Neural progenitor cell (in vitro differentiated cells): Measurements from ENCODE around the gene LEMD2. TPM values are rescaled to one million over a fixed set of nuclear protein-coding genes. Genes with fewer than 3 reads are reported as not detected.
A peak's percentile ranks its signal among the peaks of the same experiment; 100 is the strongest.

Source experiments
- DNase-seq: peaks from one replicate; pipeline ENCODE4 v3.0.0-alpha.2; 2016; ENCODE audit warnings: low spot score
- H2AFZ ChIP-seq: fragments of 200-600 bp; sonication (generic); replicated peaks from 2 replicates; pipeline ENCODE4 v1.6.1; 2016; ENCODE audit warnings: antibody characterized with exemption
- H3F3A ChIP-seq: fragments of 200-600 bp; sonication (generic); 2 replicates; pipeline ENCODE4 v1.6.1; 2016; ENCODE audit warnings: antibody characterized with exemption, low read depth
- H3K27ac ChIP-seq: fragments of 200-600 bp; sonication (generic); 2 replicates; pipeline ENCODE4 v1.5.1; 2016; ENCODE audit warnings: mild to moderate bottlenecking
- H3K27me3 ChIP-seq: fragments of 200-600 bp; sonication (generic); 2 replicates; pipeline ENCODE4 v1.6.1; 2016; ENCODE audit warnings: mild to moderate bottlenecking, moderate library complexity
- H3K36me3 ChIP-seq: fragments of 200-600 bp; sonication (generic); 2 replicates; pipeline ENCODE4 v1.5.1; 2016
- H3K4me1 ChIP-seq: fragments of 200-600 bp; sonication (generic); 2 replicates; pipeline ENCODE4 v1.6.1; 2016; ENCODE audit warnings: mixed run types
- H3K4me2 ChIP-seq: fragments of 200-600 bp; sonication (generic); 2 replicates; pipeline ENCODE4 v1.6.1; 2016
- H3K4me3 ChIP-seq: fragments of 200-600 bp; sonication (generic); 2 replicates; pipeline ENCODE4 v1.5.1; 2016
- H3K79me2 ChIP-seq: fragments of 200-600 bp; sonication (generic); 2 replicates; pipeline ENCODE4 v1.6.1; 2016; ENCODE audit warnings: low read depth
- H3K9ac ChIP-seq: fragments of 200-600 bp; sonication (generic); 2 replicates; pipeline ENCODE4 v1.6.1; 2016
- H3K9me3 ChIP-seq: fragments of 200-600 bp; sonication (generic); 2 replicates; pipeline ENCODE4 v1.5.1; 2016; ENCODE audit warnings: low read depth
- H4K20me1 ChIP-seq: fragments of 200-600 bp; sonication (generic); 2 replicates; pipeline ENCODE4 v1.6.1; 2016; ENCODE audit warnings: low read depth
- H3K27ac Mint-ChIP-seq: 3 replicates; pipeline ENCODE4 v1.8.0; 2021; ENCODE audit warnings: mixed read lengths
- H3K27me3 Mint-ChIP-seq: 2 replicates; pipeline ENCODE4 v1.8.0; 2022; ENCODE audit warnings: low read depth, mild to moderate bottlenecking, inconsistent platforms, moderate library complexity, mixed read lengths; ENCODE audit not compliant: insufficient read depth
- H3K36me3 Mint-ChIP-seq: 3 replicates; pipeline ENCODE4 v1.8.0; 2021; ENCODE audit warnings: mixed read lengths
- H3K4me1 Mint-ChIP-seq: 3 replicates; pipeline ENCODE4 v1.8.0; 2021; ENCODE audit warnings: mixed read lengths
- H3K4me3 Mint-ChIP-seq: 3 replicates; pipeline ENCODE4 v1.8.0; 2021; ENCODE audit warnings: mild to moderate bottlenecking, moderate library complexity, mixed read lengths
- H3K9me3 Mint-ChIP-seq: 3 replicates; pipeline ENCODE4 v1.8.0; 2020; ENCODE audit warnings: mixed read lengths
- CTCF ChIP-seq: fragments of 200-600 bp; sonication (generic); IDR thresholded peaks from 2 replicates; pipeline ENCODE4 v1.5.1; 2017; ENCODE audit warnings: antibody characterized with exemption, mild to moderate bottlenecking
- EZH2 ChIP-seq: fragments of 200-600 bp; sonication (generic); IDR thresholded peaks from 2 replicates; pipeline ENCODE4 v1.6.1; 2017; ENCODE audit warnings: antibody characterized with exemption, mild to moderate bottlenecking, moderate library complexity
- EZH2phosphoT487 ChIP-seq: fragments of 200-600 bp; sonication (generic); IDR thresholded peaks from 2 replicates; pipeline ENCODE4 v1.6.1; 2017; ENCODE audit warnings: antibody characterized with exemption
- total RNA-seq: library from RNA; depleted of rRNA; stranded (reverse); fragments of >200 nt; gene quantifications from 2 replicates; pipeline ENCODE4 v1.2.3, GENCODE V29; 2015; ENCODE audit warnings: low replicate concordance

LEMD2 gene
- total RNA-seq, 1 donor from 2014 or later: 31.8 TPM

GRCh38 chr6:33806841-33807240 lies 17.9 kb upstream of the LEMD2 start:
- H3K9ac ChIP-seq: no peak overlapping the region
- Mint-ChIP-seq H3K27me3 (peaks cover 15% of the 10 kb centered on the region), H3K9me3 (no peaks in the 10 kb centered on the region), H3K27ac (no peak overlapping the region), H3K4me3 (no peak overlapping the region), H3K4me1 (peaks cover 69% of the 10 kb centered on the region), H3K36me3 (no peaks in the 10 kb centered on the region)
- peaks cover 48% of the 10 kb centered on the region for H3F3A ChIP-seq
- TF ChIP-seq CTCF (no peak), EZH2 (no peak), EZH2phosphoT487 (no peak)
- H3K4me3 ChIP-seq: no peak overlapping the region
- H3K36me3 ChIP-seq: no peaks in the 10 kb centered on the region
- H3K9me3 ChIP-seq: no peaks in the 10 kb centered on the region
- no peak for DNase-seq
- no peak overlapping the region for H3K4me2 ChIP-seq
- no peaks in the 10 kb centered on the region for H3K79me2 ChIP-seq
- no peak overlapping the region for H3K27ac ChIP-seq
- no peaks in the 10 kb centered on the region for H4K20me1 ChIP-seq
- H2AFZ ChIP-seq: no peak overlapping the region
- no peaks in the 10 kb centered on the region for H3K27me3 ChIP-seq
- H3K4me1 ChIP-seq: peaks cover 62% of the 10 kb centered on the region

- Mint-ChIP-seq H3K27ac (no peak within 1 kb of the TSS), H3K36me3 (no peaks in the 10 kb centered on the region), H3K9me3 (no peaks in the 10 kb centered on the region), H3K4me3 (peak within 1 kb of the TSS; percentile 35), H3K4me1 (peaks cover 57% of the 10 kb centered on the region), H3K27me3 (peaks cover 11% of the 10 kb centered on the region)
- no peak within 1 kb of the TSS for H3K27ac ChIP-seq
- H3K79me2 ChIP-seq: no peaks in the 10 kb centered on the region
- H3K4me1 ChIP-seq: peaks cover 47% of the 10 kb centered on the region
- H4K20me1 ChIP-seq: no peaks in the 10 kb centered on the region
- H2AFZ ChIP-seq: no peak within 1 kb of the TSS
- H3K27me3 ChIP-seq: no peaks in the 10 kb centered on the region
- H3K9ac ChIP-seq: no peak within 1 kb of the TSS
- H3F3A ChIP-seq: peaks cover 25% of the 10 kb centered on the region
- H3K4me2 ChIP-seq: peak within 1 kb of the TSS; percentile 46
- TF ChIP-seq EZH2 (no peak), EZH2phosphoT487 (no peak), CTCF (no peak)
- no peaks in the 10 kb centered on the region for H3K9me3 ChIP-seq
- H3K4me3 ChIP-seq: no peak within 1 kb of the TSS
- DNase-seq: no peak
- no peaks in the 10 kb centered on the region for H3K36me3 ChIP-seq
These were observed 14.7 kb upstream of the LEMD2 start, which contains the start of gene MLN for GRCh38 chr6:33803571-33804053. Gene MLN (minus strand): TSS chr6:33804003. CDS start chr6:33801163, 2,840 bp downstream.

- Histone ChIP-seq H3K79me2 (no peaks in the 10 kb centered on the region), H3K9me3 (no peaks in the 10 kb centered on the region), H3F3A (peaks cover 22% of the 10 kb centered on the region), H3K4me2 (peak overlapping the region; percentile 46), H3K4me1 (peaks cover 47% of the 10 kb centered on the region), H2AFZ (peak overlapping the region; percentile 9), H4K20me1 (no peaks in the 10 kb centered on the region), H3K27ac (no peak overlapping the region), H3K27me3 (no peaks in the 10 kb centered on the region), H3K36me3 (no peaks in the 10 kb centered on the region), H3K4me3 (no peak overlapping the region), H3K9ac (no peak overlapping the region)
- H3K36me3 Mint-ChIP-seq: no peaks in the 10 kb centered on the region
- peaks cover 8% of the 10 kb centered on the region for H3K27me3 Mint-ChIP-seq
- no peaks in the 10 kb centered on the region for H3K9me3 Mint-ChIP-seq
- H3K4me3 Mint-ChIP-seq: no peak overlapping the region
- DNase-seq: peak; percentile 63
- peak overlapping the region; percentile 36 for H3K27ac Mint-ChIP-seq
- peaks cover 56% of the 10 kb centered on the region for H3K4me1 Mint-ChIP-seq
- TF ChIP-seq CTCF (no peak), EZH2phosphoT487 (no peak), EZH2 (no peak)
These were observed 13.4 kb upstream of the LEMD2 start for GRCh38 chr6:33802186-33802958.
